ENCODE measurements around the gene DIP2B. TPM values are rescaled to one million over a fixed set of nuclear protein-coding genes. Genes with fewer than 3 reads are reported as not detected.

Gene DIP2B
- total RNA-seq, 1 experiment from 2014 or later: 20.0 TPM

DNA sequence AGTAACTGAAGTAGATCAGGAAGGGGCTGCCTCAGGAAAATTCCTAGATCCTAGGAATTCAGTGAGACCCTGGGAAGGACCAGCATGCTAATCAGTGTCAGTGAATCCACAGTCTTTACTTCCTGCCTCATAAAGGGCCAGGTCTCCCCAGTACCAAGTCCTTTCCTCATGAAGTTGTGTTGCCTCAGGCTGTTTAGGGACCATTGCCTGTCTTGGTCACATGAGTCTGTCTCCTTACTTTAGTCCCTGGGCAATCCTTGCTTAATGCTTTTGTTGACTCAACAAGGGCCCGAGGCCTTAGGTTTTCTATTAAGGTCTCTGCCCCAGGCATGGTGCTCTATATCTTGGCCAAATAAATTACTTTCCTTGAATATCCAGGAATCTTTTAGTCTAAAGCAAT is 243.0 kb downstream of the DIP2B start:
- Histone ChIP-seq H3K23me2 (ENCODE audit: insufficient read length, low read depth, low read length, poor library complexity, severe bottlenecking) (no peaks in the 10 kb centered on the region), H3K56ac (ENCODE audit: insufficient read length, low read depth, low read length) (no peak overlapping the region), H4K91ac (ENCODE audit: insufficient read length, low read depth, low read length) (no peak overlapping the region), H4K20me1 (ENCODE audit: control insufficient read depth, insufficient read depth, insufficient read length) (no peaks in the 10 kb centered on the region), H4K5ac (ENCODE audit: insufficient read length, low read depth, low read length) (no peak overlapping the region), H3K79me2 (ENCODE audit: insufficient read depth, low read length) (no peaks in the 10 kb centered on the region), H3K14ac (ENCODE audit: insufficient read depth, low read length) (no peak overlapping the region), H2AFZ (ENCODE audit: low read length) (no peak overlapping the region), H2AK5ac (ENCODE audit: insufficient read length, low read length) (no peak overlapping the region), H2BK20ac (ENCODE audit: low read depth, low read length, poor library complexity, severe bottlenecking) (no peak overlapping the region), H3K23ac (ENCODE audit: insufficient read length, low read depth, low read length) (no peak overlapping the region), H3K27me3 (ENCODE audit: insufficient read depth, low read length) (no peaks in the 10 kb centered on the region), H3K4me1 (ENCODE audit: insufficient read depth, low read length) (0 out of 2 replicates have a peak, but pooled peaks cover 3% of the 10 kb centered on the region), H3K79me1 (ENCODE audit: insufficient read depth, low read depth, low read length, poor library complexity, severe bottlenecking) (no peaks in the 10 kb centered on the region), H3K18ac (ENCODE audit: insufficient read length, low read depth, low read length) (no peak overlapping the region), H2BK12ac (ENCODE audit: insufficient read length, low read depth, low read length) (no peak overlapping the region), H3K4me2 (ENCODE audit: insufficient read depth, insufficient read length, low read length) (no peak overlapping the region), H4K8ac (replicated peaks; ENCODE audit: insufficient read length, low read depth, low read length) (no peak overlapping the region), H2BK120ac (ENCODE audit: low read depth, low read length, poor library complexity, severe bottlenecking) (no peak overlapping the region), H3K4ac (ENCODE audit: low read depth, low read length) (no peak overlapping the region), H2BK5ac (ENCODE audit: insufficient read length, low read length) (no peak overlapping the region), H3K9ac (ENCODE audit: extremely low read depth, insufficient read length, low read length) (no peak overlapping the region), H2BK15ac (ENCODE audit: low read depth, low read length) (no peak overlapping the region), H3K9me3 (ENCODE audit: control insufficient read depth, low read depth, low read length) (no peaks in the 10 kb centered on the region), H3T11ph (ENCODE audit: low read length) (no peak overlapping the region), H3K27ac (ENCODE audit: insufficient read length, low read depth, low read length) (no peak overlapping the region)
- Mint-ChIP-seq H3K4me3 (no peak overlapping the region), H3K27me3 (ENCODE audit: low read depth) (no peaks in the 10 kb centered on the region), H3K36me3 (ENCODE audit: insufficient read depth in 1 of 3, low read depth in 3 of 3) (peaks cover 5 to 26% (median 22%) of the 10 kb centered on the region in 3 experiments; a peak in 6 of 7 replicates), H3K9me3 (no peaks in the 10 kb centered on the region), H3K27ac (peak overlapping the region in 1 of 3 experiments; percentile 69; a peak in 2 of 7 replicates), H3K4me1 (peaks cover 5 to 11% of the 10 kb centered on the region in 2 experiments; a peak in 3 of 4 replicates)
- TF ChIP-seq, protein P1, sequence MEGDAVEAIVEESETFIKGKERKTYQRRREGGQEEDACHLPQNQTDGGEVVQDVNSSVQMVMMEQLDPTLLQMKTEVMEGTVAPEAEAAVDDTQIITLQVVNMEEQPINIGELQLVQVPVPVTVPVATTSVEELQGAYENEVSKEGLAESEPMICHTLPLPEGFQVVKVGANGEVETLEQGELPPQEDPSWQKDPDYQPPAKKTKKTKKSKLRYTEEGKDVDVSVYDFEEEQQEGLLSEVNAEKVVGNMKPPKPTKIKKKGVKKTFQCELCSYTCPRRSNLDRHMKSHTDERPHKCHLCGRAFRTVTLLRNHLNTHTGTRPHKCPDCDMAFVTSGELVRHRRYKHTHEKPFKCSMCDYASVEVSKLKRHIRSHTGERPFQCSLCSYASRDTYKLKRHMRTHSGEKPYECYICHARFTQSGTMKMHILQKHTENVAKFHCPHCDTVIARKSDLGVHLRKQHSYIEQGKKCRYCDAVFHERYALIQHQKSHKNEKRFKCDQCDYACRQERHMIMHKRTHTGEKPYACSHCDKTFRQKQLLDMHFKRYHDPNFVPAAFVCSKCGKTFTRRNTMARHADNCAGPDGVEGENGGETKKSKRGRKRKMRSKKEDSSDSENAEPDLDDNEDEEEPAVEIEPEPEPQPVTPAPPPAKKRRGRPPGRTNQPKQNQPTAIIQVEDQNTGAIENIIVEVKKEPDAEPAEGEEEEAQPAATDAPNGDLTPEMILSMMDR (conservative IDR thresholded peaks at IDR 0.05): no peak
- no CpG with 5 or more reads among the region's 1 CpG for WGBS (ENCODE audit: extremely low coverage, insufficient read length, low lambda C conversion rate)
- peak; percentile 76 for DNase-seq

Data from H9 (cell line).